DMS53 treated with DMSO at 0.1 percent for 48 hours (cell line): ENCODE results near the gene GPSM1.

Source experiments
- DNase-seq: peaks from one replicate; lab custom pipeline; 2025; ENCODE audit not compliant: unreplicated experiment; lab: John Stamatoyannopoulos, UW

The GPSM1 gene, protein sequence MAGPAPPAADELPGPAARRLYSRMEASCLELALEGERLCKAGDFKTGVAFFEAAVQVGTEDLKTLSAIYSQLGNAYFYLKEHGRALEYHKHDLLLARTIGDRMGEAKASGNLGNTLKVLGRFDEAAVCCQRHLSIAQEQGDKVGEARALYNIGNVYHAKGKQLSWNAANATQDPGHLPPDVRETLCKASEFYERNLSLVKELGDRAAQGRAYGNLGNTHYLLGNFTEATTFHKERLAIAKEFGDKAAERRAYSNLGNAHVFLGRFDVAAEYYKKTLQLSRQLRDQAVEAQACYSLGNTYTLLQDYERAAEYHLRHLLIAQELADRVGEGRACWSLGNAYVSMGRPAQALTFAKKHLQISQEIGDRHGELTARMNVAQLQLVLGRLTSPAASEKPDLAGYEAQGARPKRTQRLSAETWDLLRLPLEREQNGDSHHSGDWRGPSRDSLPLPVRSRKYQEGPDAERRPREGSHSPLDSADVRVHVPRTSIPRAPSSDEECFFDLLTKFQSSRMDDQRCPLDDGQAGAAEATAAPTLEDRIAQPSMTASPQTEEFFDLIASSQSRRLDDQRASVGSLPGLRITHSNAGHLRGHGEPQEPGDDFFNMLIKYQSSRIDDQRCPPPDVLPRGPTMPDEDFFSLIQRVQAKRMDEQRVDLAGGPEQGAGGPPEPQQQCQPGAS

DNA sequence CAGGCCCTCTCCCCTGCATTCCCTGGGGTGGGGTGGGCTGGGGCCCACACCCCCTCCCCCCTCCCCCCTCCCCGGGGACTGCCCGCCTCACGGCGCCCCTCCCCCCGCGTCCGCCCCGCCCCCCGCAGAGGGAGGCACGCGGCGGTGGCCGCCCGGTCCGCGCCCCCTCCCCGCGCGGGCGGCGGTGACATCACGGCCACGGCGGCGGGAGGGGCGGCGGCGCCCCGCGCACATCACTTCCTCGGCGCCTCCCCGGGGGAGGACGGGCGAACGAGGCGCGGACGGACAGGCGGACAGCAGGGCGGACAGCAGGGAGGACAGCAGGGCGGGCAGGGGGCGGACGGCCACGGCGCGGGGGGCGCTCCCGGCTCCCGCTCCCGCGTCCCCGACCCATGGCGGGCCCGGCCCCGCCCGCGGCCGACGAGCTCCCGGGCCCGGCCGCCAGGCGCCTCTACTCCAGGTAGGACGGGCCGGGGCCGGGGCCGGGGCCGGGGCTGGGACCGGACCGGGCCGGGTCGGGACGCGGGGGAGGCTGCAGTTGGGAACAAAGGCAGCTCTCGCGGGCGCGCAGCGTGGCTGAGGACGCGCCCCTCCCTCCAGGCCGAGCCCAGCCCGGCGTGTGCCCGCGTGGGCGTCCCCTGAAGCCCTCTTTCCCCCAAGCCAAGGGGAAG is at the start of gene GPSM1:
Gene GPSM1, plus strand, starts transcription at position 236 of the 671 bp plus-strand sequence. Its CDS starts 157 bp downstream, at position 393.
- DNase-seq: no peak

DNA sequence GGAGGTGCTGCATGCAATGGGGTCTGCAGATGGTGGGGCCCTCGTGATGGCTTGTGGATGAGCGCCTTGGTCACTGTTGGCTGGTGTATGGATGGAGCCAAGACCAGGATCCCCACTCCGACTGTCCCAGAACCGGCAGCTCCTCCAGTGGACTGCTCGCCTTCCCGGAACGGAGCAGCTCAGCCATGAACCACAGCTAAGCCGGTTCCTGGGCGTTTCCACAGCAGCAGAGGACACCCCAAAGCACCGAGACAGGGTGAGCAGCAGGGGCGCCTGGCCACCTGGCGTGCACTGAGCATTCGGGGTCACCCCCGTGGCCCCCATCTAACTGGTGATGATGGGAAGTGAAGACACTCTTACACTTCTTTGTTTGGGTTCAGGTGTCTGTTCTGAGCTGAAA is 49.6 kb upstream of the GPSM1 start:
- no peak for DNase-seq

DNA sequence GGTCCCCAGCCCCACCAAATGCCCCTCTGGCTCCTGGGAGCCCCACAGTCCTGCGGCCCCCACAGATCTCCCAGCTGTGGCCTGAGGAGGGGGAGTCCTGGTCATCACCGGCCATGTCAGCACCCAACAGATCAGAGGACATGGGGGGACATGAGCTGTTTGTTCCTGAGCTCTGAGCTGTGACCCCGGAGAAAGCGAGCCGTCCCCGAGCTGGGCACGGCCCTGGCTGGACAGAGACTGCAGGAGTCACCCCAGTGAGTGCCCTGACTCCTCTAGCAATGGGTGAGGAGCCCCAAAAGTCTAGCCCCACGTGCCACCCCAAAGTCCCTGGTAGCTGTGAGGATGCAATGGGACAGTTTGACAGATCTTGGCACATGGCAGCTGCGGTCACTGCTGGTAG is 49.1 kb upstream of the GPSM1 start:
- DNase-seq: no peak

DNA sequence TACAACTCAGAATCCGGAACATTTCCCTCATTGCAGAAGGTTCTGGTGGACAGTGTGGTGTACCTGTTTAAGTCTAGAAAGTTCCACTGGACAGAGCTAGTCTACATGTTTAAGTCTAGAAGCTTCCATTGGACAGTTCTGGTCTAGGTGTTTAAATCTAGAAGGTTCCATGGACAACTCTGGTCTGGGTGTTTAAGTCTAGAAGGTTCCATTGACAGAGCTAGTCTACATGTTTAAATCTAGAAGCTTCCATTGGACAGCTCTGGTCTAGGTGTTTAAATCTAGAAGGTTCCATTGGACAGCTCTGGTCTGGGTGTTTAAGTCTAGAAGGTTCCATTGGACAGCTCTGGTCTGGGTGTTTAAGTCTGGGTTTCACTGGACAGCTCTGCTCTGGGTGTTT is 48.4 kb upstream of the GPSM1 start:
- DNase-seq: no peak

DNA sequence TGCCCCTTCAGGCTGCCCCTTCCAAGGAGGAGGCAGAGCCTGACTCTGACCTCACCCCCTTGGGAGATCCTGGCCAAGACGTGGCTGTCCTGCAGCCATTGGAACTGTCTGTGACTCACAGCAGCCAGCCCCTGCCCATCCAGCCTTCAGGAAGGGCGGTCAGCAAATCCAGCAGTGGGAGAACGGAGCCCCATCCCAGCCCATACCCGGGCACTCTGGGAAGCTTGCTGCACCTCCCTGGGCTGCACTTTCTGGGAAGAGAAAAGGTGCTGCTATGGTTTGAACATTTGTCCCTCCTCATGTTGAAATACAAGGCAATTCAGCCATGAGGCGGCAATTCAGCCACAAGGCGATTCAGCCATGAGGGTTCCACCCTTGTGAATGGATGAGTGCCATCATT is 47.9 kb upstream of the GPSM1 start:
- no peak for DNase-seq

DNA sequence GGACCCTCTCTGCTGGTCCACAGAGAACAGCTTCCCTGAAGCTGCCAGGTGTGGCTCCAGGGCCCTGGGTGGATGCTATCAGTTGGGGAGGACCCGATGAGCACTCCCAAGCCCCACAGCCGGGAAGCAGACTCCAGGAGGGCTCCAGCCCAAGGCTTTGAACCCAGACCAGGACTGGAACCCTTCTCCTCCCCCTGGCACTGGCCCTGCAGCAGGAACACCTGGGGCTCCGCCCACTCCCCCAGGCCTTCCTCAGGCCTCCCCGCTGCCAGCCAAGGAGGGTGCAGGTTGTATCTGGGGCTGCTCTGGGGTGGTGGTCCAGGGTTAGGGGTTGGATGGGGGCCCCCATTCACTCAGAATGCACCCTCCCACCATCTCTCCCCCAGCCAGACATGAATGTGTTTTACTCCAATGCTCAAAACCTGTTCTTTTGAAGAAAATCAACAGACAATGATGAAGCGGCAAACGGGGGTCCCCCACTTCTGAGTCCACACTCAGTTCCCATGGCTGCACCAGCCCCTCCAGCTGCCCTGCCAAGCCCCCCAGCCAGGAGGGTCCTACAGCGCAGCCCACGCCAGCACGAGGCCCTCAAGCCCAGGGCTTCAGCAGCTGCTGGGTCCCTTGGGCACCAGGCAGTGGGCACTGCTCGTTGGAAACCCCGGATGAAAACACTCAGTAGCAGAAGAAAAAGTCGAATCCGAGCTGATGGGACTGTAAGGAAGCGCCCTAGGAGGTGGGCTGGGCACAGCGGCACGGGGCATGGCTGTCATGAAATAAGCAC is 46.6 kb upstream of the GPSM1 start:
- no peak for DNase-seq

DNA sequence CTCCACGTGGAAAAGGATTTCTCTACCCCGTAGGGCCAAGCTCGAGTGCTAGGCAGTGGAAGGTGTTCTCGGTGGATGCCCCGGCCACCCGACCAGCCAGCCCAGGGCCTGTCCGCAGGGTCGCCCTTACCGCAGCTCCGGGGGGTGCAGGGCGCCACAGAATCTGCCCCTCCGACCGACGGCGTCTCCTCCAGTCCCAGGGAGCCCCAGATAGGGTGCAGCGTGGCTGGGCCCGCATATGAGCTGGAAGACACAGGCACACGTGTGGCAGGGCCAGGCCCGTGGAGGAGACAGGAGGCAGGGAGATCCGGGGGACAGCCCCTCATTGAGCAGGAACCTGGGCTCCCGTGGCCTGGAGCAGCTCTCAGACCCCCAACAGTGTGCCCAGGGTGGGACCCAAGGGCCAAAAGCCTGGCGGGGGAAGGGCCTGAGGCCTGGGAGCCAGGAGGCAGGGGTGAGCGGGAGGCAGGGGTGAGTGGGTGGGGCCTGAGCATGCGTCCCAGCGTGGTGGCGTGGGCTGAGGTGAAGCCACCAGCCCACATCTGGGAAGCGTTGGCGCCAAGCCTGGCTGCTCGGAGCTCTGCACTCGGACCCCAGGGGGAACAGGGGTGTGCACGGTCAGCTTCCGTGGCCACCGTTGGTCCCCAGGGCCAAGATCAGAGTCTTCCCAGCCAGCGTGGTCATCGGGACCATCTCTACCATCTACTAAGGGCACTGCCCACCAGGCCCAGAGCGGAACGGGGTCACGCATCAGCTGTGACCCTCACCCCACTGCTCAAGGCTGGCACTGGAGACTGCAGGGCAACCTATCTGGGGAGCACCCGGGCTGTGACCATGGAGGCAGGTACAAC is 45.7 kb upstream of the GPSM1 start:
- no peak for DNase-seq

DNA sequence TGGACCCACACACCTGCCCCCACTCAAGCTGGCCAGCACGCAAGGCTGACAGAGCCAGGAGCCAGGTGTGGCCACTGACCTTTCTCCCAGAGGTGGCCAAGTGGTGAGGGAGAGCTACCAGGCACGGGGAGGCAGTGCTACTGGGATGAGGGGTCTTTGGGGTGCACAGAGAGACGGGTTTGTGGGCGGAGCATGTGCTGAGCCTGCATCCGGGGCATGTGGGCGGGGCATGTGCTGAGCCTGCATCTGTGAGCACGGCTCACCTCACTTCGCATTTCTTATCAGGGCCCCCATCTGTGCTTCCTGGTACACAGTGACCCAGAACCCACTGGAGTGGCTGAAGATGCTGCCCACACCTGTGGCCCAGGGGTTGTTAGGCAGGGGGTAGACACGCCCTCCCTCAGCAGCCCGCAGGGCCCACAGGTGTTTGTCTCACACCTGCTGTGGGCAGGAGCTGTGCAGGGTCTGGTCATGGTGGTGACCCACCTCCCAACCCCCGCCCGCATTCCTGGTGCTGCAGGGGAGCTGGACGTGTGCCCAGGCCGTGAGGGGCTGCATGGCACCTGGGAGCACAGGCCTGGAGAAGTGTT is 45.0 kb upstream of the GPSM1 start:
- no peak for DNase-seq

DNA sequence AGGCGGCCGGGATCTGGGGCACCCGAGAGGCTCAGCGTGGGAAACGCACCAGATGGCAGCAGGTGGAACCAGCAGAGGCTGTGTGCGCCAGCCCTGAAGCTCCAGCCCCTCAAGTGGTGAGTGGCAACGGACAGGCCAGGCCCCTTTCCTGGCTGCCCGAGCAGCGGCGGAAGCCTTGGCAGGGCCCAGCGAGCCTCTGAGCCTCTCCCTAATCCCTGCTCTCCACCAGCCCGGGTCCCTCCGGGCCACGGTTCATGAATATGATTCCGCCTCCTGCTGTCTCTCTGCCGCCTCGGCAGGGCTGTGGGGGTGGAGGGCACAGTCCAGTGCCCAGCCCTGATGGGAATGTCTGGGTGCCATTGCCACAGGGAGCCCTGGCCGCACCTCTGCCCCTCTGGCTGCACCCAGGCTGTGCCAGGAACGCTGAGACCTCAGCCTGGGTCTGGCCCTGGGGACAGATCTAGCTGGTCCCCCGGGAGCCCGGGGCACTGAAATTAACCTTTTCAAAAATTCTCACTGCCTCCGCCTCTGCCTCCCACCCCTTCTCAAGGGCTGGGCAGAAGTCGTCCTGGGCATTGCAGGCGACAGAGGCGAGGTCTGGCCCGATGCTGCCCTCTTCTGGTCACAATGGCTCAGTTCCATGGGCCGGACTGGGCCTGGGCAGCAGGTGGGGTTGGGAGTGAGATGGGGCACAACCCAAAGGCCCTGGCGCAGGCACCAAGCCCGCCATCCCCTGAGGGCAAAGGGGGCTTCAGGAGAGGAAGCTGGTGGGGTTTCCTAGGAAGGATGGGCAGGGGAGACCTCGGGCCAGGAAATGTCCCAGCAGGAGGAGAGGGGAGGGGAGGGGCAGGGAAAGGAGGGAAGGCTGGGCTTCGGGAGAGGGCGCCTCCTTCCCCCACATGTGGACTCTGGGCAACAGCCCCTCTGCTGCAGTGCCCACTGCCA is 43.8 kb upstream of the GPSM1 start:
- peak; percentile 83 for DNase-seq

DNA sequence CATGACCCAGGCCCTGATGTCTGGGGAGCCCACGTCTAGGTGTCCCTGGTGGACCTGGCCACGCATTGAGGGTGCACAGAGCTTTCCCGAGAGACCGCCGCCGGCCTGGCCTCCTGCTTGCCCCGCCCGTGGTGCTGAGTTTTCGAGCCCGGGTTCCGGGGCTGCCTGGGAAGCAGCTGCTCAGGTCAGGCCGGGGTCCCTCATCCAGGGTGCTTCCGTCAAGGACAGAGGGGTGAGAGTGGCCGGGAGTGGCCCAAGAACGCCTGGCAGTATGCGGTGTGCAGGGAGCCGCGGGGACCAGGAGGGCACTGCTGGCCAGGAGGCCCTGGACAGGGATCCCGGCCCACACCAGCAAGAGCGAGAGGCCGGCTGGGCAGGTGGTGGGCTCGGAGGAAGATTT is 43.0 kb upstream of the GPSM1 start:
- DNase-seq: no peak

DNA sequence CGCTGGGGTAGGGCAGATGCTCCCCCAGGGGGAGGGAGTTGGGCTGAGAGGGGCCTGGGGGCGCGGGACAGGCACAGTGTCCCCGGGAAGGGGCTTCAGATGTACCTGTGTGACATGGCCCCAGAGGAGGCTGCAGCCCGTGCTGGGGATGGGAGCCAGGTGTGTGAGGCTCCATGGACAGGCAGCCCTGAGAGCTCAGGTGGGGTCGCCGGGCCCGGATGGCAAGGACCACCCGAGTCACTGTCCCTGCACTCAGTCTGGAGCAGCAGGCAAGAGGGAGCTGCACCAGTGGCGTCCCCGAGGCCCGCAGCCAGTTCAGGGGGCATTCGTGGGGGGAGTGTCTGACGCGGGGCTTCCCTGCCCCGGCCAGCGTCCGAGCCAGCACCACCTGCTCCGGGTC is 42.4 kb upstream of the GPSM1 start:
- no peak for DNase-seq

DNA sequence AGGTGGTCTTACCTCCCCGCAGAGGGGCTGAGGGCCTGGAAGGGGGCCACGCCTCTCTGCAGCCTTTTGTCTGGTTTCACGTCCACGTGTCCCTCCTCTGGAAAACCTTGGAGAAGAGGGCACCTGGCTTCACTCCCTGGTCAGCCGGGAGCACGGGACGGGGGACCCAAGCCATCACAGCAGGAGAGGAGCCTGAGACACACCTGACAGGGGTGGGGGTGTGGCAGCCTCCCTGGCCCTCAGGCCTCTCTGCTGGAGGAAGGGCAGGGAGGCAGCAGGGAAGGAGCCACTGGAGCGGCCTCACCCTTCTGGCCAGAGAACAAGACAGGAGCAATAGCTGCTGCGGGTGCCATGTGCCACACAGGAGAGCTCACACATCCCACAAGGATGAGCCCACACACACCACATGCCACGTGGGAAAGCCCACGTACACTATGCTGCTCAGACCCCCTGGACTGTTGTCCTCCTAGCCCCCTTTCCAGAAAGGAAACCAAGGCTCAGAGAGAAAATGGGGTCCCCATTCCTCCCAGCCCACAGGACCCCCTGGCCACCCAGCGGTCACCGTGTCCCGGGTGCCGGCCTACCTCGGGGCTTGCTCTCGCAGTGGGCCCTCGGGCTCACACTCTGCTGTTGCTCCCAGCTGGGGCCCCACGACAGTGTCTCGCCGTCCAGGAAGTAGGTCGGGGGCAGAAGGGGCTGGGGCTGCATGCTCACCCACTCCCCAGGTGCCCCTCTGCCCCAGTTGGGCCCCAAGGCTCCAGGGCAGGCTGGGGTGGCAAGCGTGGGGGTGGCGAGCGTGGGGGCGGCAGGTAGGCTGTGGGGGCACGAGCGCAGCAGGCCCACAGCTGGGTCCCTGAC is 41.6 kb upstream of the GPSM1 start:
- DNase-seq: no peak

DNA sequence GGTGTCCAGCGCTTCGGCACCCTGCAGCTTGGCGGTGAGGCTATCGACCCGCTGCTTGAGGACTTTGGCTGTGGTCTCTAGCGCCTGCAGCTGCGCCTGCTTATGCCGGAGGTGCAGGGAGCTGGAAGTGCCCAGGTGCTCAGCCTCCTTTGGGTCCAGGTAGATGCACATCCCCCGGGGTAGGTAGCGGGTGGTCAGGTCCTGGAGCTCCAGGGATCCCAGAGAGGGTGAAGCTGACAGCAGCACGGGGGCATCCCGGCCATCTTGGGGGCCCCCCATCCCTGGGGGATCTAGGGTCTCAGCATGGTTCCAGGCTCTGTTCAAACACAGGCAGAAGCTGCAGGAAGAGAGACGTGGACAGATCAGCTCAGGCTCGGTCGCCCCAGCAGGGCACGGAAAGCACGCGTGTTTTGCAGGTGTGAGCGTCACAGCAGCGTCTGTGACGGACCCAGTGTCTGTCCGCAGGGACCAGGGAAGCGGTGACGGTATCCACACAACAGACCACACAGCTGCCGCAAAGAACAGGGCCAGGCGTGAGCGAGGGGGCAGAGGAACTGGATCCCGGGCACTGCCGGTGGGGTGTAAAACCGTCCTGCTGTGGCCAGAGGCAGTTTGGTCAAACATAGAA is 40.9 kb upstream of the GPSM1 start:
- DNase-seq: no peak

DNA sequence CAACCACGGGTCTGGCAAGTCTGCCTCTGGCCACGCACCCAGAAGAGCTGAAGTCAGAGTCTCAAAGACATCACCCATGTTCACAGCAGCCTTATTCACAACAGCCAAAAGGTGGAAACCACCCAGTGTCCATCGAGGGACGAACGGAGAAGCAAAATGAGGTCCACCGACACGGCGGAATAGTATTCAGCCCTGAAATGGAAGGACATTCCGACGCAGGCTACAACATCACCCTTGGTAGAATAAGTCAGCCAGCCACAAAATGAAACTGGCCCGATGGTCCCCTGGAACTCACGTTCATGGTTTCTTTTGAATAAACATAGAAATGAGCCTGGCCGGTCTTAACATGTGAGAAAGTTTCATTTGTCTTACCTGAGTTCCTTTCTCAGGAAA is 40.4 kb upstream of the GPSM1 start:
- no peak for DNase-seq

DNA sequence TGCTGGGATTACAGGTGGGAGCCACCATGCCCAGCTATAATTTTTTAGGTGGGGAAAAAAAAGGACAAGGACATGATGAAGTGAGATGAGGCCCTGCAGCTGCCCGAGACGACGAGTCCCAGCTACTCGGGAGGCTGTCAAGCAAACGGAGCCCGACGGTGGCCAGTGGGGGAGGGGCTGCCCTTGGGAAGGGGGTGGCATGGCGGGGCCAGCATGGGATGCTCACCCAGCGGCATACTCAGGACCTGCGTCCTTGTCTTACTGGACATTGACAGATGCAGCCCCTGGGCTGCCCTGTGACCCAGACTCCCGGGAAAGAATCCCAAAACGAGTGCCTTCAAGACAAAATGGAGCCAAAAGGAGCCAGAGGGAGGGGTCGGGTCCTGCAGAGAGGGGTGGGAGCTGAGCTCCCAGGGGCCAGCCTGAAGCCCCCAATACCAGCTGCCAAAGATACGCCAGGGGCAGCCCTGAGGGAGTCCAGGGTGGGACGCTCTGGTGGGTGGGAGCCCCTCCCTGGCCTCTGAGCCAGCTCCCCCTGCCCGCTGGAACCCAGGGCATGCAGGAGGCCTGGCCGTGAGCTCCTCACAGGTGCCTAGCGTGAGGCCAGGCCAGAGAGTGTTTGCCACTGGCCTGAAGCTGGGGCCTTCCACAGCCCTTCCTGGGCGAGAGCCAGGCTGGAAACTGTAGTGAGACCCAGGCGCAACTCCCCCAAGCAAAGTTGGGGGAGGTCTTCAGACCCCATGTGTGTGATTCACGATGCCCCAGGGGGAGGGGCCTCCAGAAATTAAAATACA is 39.2 kb upstream of the GPSM1 start:
- DNase-seq: no peak

DNA sequence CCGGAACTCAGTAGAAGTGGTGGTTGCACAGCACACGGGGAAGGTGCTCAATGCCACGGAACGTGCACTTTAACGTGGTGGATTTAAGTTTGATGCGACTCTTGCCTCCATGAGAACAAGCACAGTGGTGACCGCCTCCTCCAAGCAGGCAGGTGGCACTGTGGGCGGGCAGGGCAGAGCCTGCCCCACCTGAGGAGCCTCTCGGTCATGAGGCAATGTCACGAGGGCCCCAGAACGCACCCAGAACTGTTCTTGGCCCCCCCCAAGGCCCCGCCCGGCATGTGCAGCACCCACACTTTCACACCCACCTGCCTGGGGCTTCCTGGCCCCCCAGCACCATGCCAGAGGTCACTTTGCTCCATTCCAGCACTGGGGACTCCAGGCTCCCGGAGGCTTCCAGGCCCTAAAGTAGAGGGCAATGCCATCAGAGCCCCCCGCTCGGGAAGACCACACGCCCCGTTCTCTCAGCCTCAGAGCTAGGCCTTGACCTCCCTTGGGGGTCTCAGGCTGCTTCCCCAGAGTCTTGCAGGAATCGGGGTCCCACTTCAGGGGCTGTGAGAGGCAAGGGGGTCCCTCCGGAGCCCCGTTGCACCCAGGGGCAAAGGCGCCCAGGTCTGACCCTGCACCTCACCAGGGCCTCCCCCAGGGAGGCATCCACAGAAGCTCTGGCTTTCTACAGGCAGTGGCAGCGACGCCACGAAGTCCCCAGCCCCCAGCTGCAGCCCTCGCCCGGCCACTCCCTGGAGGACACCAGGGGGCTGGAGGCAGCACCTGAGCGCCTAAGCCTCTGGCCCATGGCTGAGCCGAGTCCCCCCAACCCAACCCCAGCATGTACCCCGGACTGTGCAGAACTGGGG is 37.5 kb upstream of the GPSM1 start:
- DNase-seq: no peak
